Measurements from ENCODE around the gene FAM186B.

- no peak for TF ChIP-seq POLR2A (IDR thresholded peaks at IDR 0.05)
- TF ChIP-seq CTCF (IDR thresholded peaks at IDR 0.05) = no peak
Observed at GRCh38 chr12:49560695-49561094, 44.7 kb downstream of the FAM186B start.

All from right lobe of liver (tissue), 4 donors.